Measurements from ENCODE around the gene CHMP4B.

Gene CHMP4B

DNA sequence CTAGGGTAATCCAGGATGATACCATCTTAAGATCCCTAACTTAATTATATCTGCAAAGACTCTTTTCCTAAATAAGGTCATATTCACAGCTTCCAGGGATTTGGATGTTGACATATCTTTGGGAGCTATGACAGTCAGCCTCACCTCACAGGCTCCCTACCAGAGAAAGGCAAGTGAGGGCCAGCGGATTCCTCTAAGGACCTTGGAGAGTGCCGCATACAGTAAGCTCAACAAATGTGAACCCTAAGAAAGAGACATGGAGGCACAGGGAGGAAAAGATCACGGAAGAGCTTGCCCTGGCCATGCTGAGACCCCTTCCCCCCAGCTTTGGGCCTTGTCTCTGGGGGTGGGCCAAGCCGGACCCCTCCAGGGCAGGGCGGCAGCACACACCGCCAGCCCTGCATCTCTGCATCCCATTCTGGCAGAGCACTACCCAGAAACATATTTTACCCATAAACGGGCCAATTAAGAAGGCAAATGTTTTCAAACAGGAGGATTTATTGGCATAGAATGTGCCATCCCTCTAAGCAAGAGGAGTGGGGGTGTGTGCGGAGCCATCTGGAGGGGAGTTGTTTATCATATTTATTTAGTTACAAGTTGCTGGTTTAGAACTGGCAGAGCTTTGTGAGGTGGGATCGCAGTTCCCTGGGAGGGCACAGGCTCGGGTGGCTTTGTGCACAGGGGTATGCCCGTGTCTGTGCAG lies 55.4 kb downstream of the CHMP4B start:
- no peak overlapping the region for H3K4me3 ChIP-seq
- DNase-seq (ENCODE audit: low spot score), result no peak
- H3K27ac ChIP-seq, result no peak overlapping the region
- TF ChIP-seq, protein P1, sequence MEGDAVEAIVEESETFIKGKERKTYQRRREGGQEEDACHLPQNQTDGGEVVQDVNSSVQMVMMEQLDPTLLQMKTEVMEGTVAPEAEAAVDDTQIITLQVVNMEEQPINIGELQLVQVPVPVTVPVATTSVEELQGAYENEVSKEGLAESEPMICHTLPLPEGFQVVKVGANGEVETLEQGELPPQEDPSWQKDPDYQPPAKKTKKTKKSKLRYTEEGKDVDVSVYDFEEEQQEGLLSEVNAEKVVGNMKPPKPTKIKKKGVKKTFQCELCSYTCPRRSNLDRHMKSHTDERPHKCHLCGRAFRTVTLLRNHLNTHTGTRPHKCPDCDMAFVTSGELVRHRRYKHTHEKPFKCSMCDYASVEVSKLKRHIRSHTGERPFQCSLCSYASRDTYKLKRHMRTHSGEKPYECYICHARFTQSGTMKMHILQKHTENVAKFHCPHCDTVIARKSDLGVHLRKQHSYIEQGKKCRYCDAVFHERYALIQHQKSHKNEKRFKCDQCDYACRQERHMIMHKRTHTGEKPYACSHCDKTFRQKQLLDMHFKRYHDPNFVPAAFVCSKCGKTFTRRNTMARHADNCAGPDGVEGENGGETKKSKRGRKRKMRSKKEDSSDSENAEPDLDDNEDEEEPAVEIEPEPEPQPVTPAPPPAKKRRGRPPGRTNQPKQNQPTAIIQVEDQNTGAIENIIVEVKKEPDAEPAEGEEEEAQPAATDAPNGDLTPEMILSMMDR (IDR thresholded peaks at IDR 0.05), result no peak

DNA sequence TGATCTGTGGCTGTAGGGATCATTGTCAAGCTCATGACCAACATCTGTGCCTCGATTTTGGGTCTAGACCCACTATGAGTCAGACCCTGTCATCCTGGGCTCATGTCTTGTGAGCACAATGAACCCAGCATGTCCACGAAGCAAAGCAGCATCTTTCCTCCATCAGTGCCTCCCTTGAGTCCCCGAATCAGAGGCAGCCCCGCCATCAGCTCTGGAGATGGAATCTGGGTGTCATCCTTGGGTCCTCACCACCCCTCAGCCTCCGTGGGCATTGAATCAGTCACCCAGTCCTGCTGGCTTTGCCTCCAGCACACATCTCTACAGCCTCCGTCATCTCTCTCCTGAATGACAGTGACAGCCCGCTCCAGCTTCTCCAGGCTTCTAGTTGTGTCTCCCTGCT lies 56.9 kb downstream of the CHMP4B start:
- no peak for DNase-seq (ENCODE audit: low spot score)
- no peak overlapping the region for H3K27ac ChIP-seq
- H3K4me3 ChIP-seq, result no peak overlapping the region
- TF ChIP-seq, protein P1 (IDR thresholded peaks at IDR 0.05), result no peak

DNA sequence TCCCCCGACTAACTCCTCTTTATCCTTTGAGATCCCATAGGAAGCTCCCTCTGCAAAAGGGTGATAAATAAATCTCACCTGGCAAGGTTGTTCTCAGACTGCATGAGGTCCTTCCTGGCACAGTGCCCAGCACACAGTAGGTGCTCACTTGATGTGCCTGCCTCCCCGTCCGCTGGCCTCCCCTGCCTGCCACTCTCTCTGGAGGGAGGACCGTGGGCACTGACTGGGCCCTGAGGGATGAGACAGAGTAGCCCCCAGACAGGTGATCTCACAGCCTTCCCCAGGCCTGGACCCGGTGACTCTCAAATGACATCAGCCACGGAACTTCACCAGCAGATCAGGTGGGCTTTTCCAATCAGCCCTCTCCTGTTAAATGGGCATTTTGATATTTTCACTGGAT lies 57.4 kb downstream of the CHMP4B start:
- no peak for DNase-seq (ENCODE audit: low spot score)
- TF ChIP-seq, protein P1 (IDR thresholded peaks at IDR 0.05), result no peak
- Histone ChIP-seq H3K4me3 (no peak overlapping the region), H3K27ac (no peak overlapping the region)

DNA sequence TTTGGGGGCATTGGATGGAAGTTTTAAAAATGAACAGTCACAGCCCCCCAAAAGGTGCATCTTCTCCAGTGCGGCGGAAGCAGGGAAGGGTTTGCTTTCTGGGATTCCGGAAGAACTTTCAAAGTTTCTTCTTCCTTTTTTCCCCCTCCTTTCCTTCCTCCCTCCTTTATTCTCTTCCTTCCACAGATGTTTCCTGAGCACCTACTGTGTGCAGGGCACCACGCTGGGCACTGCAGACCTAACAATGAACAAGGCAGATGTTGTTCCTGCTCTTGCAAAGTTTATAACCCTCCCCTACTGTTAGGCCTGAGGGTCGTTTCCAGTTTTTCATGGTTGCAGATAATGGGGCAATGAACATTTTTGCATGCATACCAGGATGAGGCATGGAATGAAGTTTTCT lies 58.1 kb downstream of the CHMP4B start:
- TF ChIP-seq, protein P1 (IDR thresholded peaks at IDR 0.05), result no peak
- H3K4me3 ChIP-seq, result no peak overlapping the region
- H3K27ac ChIP-seq, result no peak overlapping the region
- no peak for DNase-seq (ENCODE audit: low spot score)

DNA sequence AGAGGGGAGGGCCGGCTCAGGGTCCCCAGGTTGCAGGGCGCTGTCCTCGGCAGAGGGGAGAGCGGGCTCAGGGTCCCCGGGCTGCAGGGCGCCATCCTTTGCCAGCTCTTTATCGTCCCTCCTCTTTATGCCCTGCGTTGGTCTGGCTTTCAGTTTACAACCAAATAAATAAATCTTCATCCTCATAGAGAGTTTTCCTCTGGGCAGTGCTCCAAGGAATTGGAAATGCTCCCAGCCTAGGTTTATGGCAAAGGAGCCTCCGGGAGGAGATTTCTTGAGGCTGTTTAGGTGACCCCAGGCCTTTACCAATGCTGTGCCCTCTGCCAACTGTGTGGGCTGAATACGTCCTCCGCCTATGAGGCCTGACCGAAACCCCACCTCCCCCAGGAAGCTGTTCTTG lies 60.2 kb downstream of the CHMP4B start:
- Histone ChIP-seq H3K27ac (no peak overlapping the region), H3K4me3 (peak overlapping the region; percentile 56)
- TF ChIP-seq, protein P1 (IDR thresholded peaks at IDR 0.05), result no peak
- no peak for DNase-seq (ENCODE audit: low spot score)

DNA sequence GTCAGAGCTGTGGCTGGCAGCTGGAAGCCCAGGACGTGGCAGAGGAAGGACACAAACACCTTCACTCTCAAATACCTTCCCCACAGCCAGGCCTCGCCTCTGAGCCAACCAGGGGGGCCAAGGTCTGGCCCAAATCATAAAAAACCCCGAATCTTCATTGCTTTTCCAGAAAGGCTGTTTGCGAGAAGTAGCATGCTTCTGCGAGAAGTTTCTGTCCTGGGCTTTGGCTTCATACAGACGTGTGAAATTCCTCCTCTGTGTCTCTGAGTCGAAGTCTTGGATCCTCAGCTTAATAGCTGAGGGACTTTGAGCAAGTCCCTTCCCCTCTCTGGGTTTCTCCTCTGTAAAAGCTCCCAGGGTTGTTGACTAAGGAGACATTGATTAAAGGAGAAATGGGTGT lies 63.0 kb downstream of the CHMP4B start:
- no peak overlapping the region for H3K4me3 ChIP-seq
- no peak overlapping the region for H3K27ac ChIP-seq
- no peak for DNase-seq (ENCODE audit: low spot score)
- TF ChIP-seq, protein P1 (IDR thresholded peaks at IDR 0.05), result no peak

DNA sequence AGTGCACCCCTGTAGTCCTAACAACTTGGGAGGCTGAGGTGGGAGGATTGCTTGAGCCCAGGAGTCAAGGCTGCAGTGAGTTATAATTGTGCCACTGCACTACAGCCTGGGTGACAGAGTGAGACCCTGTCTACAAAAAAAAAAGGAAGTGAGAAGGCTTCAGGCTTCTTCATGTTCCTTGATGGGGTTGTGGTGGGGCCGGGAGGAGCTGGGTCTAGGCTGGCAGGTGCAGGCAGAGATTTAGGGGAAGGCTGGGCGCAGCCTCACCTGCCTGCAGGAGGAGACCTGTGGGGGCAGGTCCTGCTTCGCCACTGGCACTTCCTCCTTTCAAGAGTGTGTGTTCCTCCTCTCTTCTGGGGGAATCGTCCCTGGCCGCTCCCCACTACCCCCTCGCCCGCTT lies 63.9 kb downstream of the CHMP4B start:
- Histone ChIP-seq H3K4me3 (no peak overlapping the region), H3K27ac (no peak overlapping the region)
- TF ChIP-seq, protein P1 (IDR thresholded peaks at IDR 0.05), result no peak
- DNase-seq (ENCODE audit: low spot score), result no peak
